CD14-positive monocyte (primary cell): Measurements from ENCODE around the gene ABCC9. TPM values are rescaled to one million over a fixed set of nuclear protein-coding genes. Genes with fewer than 3 reads are reported as not detected.

ENCODE experiments used
- DNase-seq, 3 donors: peaks; one replicate each; pipeline ENCODE4 v3.0.0-alpha.2; 2011 to 2022
- H2AFZ ChIP-seq: 2 replicates; pipeline ENCODE4 v1.6.0; 2012; ENCODE audit warnings: mild to moderate bottlenecking, low read depth, low read length, inconsistent platforms; ENCODE audit not compliant: insufficient read depth, poor library complexity, severe bottlenecking
- H3K27ac ChIP-seq, 2 donors: 1 replicate in 1 of 2; 2 replicates in 1 of 2; pipeline ENCODE4 v1.5.1; 2012 to 2013; ENCODE audit warnings: low read length in 2 of 2, control low read depth in 1 of 2, inconsistent platforms in 1 of 2, low read depth in 1 of 2, mild to moderate bottlenecking in 1 of 2
- H3K27me3 ChIP-seq, 2 donors: one replicate each; pipeline versions ENCODE4 v1.6.0 to v1.6.1; 2011 to 2013; ENCODE audit warnings: low read length in 2 of 2; ENCODE audit not compliant: control insufficient read depth in 2 of 2, insufficient read depth in 2 of 2
- H3K36me3 ChIP-seq, 2 donors: replicated peaks in 1 of 2; 1 replicate in 1 of 2; 2 replicates in 1 of 2; pipeline versions ENCODE4 v1.5.1 to v1.6.1; 2012 to 2013; ENCODE audit warnings: low read length in 2 of 2, control low read depth in 1 of 2, inconsistent platforms in 1 of 2, mild to moderate bottlenecking in 1 of 2; ENCODE audit not compliant: insufficient read depth in 2 of 2, control insufficient read depth in 1 of 2
- H3K4me1 ChIP-seq, 2 donors: 1 replicate in 1 of 2; 2 replicates in 1 of 2; pipeline versions ENCODE4 v1.5.1 to v1.6.1; 2012 to 2013; ENCODE audit warnings: low read length in 2 of 2, control low read depth in 1 of 2, inconsistent platforms in 1 of 2, mild to moderate bottlenecking in 1 of 2, moderate library complexity in 1 of 2; ENCODE audit not compliant: insufficient read depth in 2 of 2, control insufficient read depth in 1 of 2
- H3K4me2 ChIP-seq: replicated peaks from 2 replicates; pipeline ENCODE3; 2012; ENCODE audit warnings: low read length, moderate library complexity, mild to moderate bottlenecking; ENCODE audit not compliant: poor library complexity, severe bottlenecking; ENCODE audit errors: extremely low read depth
- H3K4me3 ChIP-seq, 3 experiments: fragments of 200-600 bp in 1 of 3; sonication (generic) in 1 of 3; replicated peaks in 1 of 3; 1 replicate in 2 of 3; 2 replicates in 1 of 3; pipeline ENCODE4 v1.5.1; 2011 to 2013; ENCODE audit warnings: low read length in 3 of 3, mild to moderate bottlenecking in 3 of 3, control low read depth in 2 of 3, low read depth in 2 of 3, inconsistent platforms in 1 of 3, moderate library complexity in 1 of 3
- H3K79me2 ChIP-seq: 2 replicates; pipeline ENCODE4 v1.6.0; 2012; ENCODE audit warnings: mild to moderate bottlenecking, control low read depth, inconsistent platforms, low read length, moderate library complexity; ENCODE audit not compliant: insufficient read depth
- H3K9ac ChIP-seq: 2 replicates; pipeline ENCODE4 v1.6.0; 2017; ENCODE audit warnings: low read length, mild to moderate bottlenecking; ENCODE audit not compliant: insufficient read depth, poor library complexity, severe bottlenecking
- H3K9me3 ChIP-seq, 2 donors: replicated peaks in 1 of 2; 1 replicate in 1 of 2; 2 replicates in 1 of 2; pipeline versions ENCODE4 v1.5.1 to v1.6.1; 2012 to 2013; ENCODE audit warnings: low read length in 2 of 2, control low read depth in 1 of 2; ENCODE audit not compliant: control insufficient read depth in 1 of 2, insufficient read depth in 1 of 2
- H4K20me1 ChIP-seq: 2 replicates; pipeline ENCODE4 v1.6.0; 2012; ENCODE audit warnings: mild to moderate bottlenecking, low read length, control low read depth, moderate library complexity; ENCODE audit not compliant: insufficient read depth
- H3K27ac Mint-ChIP-seq, 7 donors: one replicate each; pipeline ENCODE4 v1.8.0; 2020; ENCODE audit warnings: mild to moderate bottlenecking in 7 of 7, mixed read lengths in 7 of 7, moderate library complexity in 6 of 7, inconsistent platforms in 2 of 7
- H3K27me3 Mint-ChIP-seq, 3 donors: one replicate each; pipeline ENCODE4 v1.8.0; 2021 to 2022; ENCODE audit warnings: low read depth in 3 of 3, mild to moderate bottlenecking in 3 of 3, mixed read lengths in 3 of 3, moderate library complexity in 3 of 3, inconsistent platforms in 1 of 3
- H3K36me3 Mint-ChIP-seq, 2 donors: one replicate each; pipeline ENCODE4 v1.8.0; 2020; ENCODE audit warnings: mixed read lengths in 2 of 2, inconsistent platforms in 1 of 2, mild to moderate bottlenecking in 1 of 2
- H3K4me1 Mint-ChIP-seq: one replicate; pipeline ENCODE4 v1.8.0; 2020; ENCODE audit warnings: mild to moderate bottlenecking, mixed read lengths
- H3K4me3 Mint-ChIP-seq, 2 donors: one replicate each; pipeline ENCODE4 v1.8.0; 2020; ENCODE audit warnings: mild to moderate bottlenecking in 2 of 2, mixed read lengths in 2 of 2, moderate library complexity in 1 of 2
- H3K9me3 Mint-ChIP-seq, 7 donors: one replicate each; pipeline ENCODE4 v1.8.0; 2020 to 2022; ENCODE audit warnings: mixed read lengths in 7 of 7, mild to moderate bottlenecking in 6 of 7, moderate library complexity in 6 of 7, inconsistent platforms in 2 of 7
- WGBS: methylation state at CpG from one replicate; pipeline ENCODE4 v1.1.5; 2013; ENCODE audit warnings: missing lambda C conversion rate; ENCODE audit not compliant: insufficient coverage; 5-methylcytosine and 5-hydroxymethylcytosine counted together
- intact Hi-C, 2 donors: fragments of 100-400 bp; cut with micrococcal nuclease; formaldehyde crosslinking; loops; one replicate each; pipeline versions ENCODE4 v1.15.0 to v1.15.1; 2023
- polyA plus RNA-seq, 3 donors: library from polyadenylated mRNA; depleted of rRNA in 1 of 3; unstranded in 2 of 3; stranded (reverse) in 1 of 3; fragments of 300-500 nt in 2 of 3; fragments of >200 nt in 1 of 3; fragmentation: Illumina TruSeq in 2 of 3; gene quantifications; 1 replicate in 2 of 3; 2 replicates in 1 of 3; pipeline ENCODE4 v1.2.3, GENCODE V29; 2012 to 2021
- TF ChIP-seq, protein P1 (sequence below): fragments of 200-600 bp; IDR thresholded peaks from one replicate; pipeline ENCODE4 v1.8.0; 2022; ENCODE audit warnings: antibody characterized with exemption, mild to moderate bottlenecking

Gene ABCC9
- polyA plus RNA-seq, 3 donors = not detected

DNA sequence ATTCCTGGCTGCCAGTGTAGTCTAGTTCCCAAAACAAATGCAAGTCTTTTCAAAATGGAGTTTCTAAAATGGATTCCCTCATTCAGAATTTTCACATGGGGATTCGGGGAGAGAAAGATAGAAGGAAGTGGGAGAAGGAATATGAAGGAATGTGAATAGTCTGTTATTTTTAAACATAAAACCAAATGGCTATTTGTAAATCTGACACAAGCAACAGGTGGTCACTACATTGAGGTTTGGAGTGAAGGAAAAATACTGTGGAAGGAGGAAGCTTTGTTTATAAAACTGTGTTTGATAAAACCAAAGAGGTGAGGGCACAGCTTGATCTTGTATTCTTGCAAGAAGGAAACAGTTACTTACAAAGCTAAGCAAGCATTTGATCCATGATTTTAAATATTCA lies 101.5 kb downstream of the ABCC9 start:
- H3K79me2 ChIP-seq = no peaks in the 10 kb centered on the region
- H2AFZ ChIP-seq = no peak overlapping the region
- no peaks in the 10 kb centered on the region for H3K36me3 ChIP-seq
- Mint-ChIP-seq H3K4me3 (no peak overlapping the region), H3K4me1 (no peaks in the 10 kb centered on the region), H3K27ac (no peak overlapping the region), H3K27me3 (peaks cover 0 to 2% (median 0%) of the 10 kb centered on the region in 3 donors), H3K9me3 (peaks cover 0 to 2% (median 0%) of the 10 kb centered on the region in 7 donors), H3K36me3 (no peaks in the 10 kb centered on the region)
- no peaks in the 10 kb centered on the region for H4K20me1 ChIP-seq
- TF ChIP-seq, protein P1, sequence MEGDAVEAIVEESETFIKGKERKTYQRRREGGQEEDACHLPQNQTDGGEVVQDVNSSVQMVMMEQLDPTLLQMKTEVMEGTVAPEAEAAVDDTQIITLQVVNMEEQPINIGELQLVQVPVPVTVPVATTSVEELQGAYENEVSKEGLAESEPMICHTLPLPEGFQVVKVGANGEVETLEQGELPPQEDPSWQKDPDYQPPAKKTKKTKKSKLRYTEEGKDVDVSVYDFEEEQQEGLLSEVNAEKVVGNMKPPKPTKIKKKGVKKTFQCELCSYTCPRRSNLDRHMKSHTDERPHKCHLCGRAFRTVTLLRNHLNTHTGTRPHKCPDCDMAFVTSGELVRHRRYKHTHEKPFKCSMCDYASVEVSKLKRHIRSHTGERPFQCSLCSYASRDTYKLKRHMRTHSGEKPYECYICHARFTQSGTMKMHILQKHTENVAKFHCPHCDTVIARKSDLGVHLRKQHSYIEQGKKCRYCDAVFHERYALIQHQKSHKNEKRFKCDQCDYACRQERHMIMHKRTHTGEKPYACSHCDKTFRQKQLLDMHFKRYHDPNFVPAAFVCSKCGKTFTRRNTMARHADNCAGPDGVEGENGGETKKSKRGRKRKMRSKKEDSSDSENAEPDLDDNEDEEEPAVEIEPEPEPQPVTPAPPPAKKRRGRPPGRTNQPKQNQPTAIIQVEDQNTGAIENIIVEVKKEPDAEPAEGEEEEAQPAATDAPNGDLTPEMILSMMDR = no peak
- H3K9me3 ChIP-seq = no peaks in the 10 kb centered on the region
- no peak overlapping the region for H3K4me2 ChIP-seq
- no CpG with 5 or more reads among the region's 1 CpG for WGBS
- intact Hi-C loops = no loop called here
- no peaks in the 10 kb centered on the region for H3K27me3 ChIP-seq
- no peak overlapping the region for H3K27ac ChIP-seq
- H3K4me3 ChIP-seq = no peak overlapping the region
- no peak for DNase-seq
- H3K9ac ChIP-seq = no peak overlapping the region
- H3K4me1 ChIP-seq = no peaks in the 10 kb centered on the region

- Mint-ChIP-seq H3K36me3 (no peaks in the 10 kb centered on the region), H3K4me3 (no peak overlapping the region), H3K4me1 (no peaks in the 10 kb centered on the region), H3K27ac (no peak overlapping the region), H3K27me3 (peaks cover 0 to 2% (median 0%) of the 10 kb centered on the region in 3 donors), H3K9me3 (peaks cover 0 to 2% (median 0%) of the 10 kb centered on the region in 7 donors)
- no CpG with 5 or more reads among the region's 2 CpGs for WGBS
- Histone ChIP-seq H3K27me3 (no peaks in the 10 kb centered on the region), H3K4me3 (no peak overlapping the region), H2AFZ (no peak overlapping the region), H3K9ac (no peak overlapping the region), H3K4me1 (no peaks in the 10 kb centered on the region), H3K36me3 (no peaks in the 10 kb centered on the region), H3K27ac (no peak overlapping the region), H3K79me2 (no peaks in the 10 kb centered on the region), H4K20me1 (no peaks in the 10 kb centered on the region), H3K4me2 (no peak overlapping the region), H3K9me3 (no peaks in the 10 kb centered on the region)
- TF ChIP-seq, protein P1 = no peak
- DNase-seq = no peak
- intact Hi-C loops = no loop called here
Measured at GRCh38 chr12:21837847-21838246, 103.4 kb downstream of the ABCC9 start.
